ENCODE measurements around the gene MORN3. TPM values are rescaled to one million over a fixed set of nuclear protein-coding genes. Genes with fewer than 3 reads are reported as not detected.

MORN3 gene
- total RNA-seq, 4 donors from 2014 or later = 2.3 to 5.9 (median 5.3) TPM

DNA sequence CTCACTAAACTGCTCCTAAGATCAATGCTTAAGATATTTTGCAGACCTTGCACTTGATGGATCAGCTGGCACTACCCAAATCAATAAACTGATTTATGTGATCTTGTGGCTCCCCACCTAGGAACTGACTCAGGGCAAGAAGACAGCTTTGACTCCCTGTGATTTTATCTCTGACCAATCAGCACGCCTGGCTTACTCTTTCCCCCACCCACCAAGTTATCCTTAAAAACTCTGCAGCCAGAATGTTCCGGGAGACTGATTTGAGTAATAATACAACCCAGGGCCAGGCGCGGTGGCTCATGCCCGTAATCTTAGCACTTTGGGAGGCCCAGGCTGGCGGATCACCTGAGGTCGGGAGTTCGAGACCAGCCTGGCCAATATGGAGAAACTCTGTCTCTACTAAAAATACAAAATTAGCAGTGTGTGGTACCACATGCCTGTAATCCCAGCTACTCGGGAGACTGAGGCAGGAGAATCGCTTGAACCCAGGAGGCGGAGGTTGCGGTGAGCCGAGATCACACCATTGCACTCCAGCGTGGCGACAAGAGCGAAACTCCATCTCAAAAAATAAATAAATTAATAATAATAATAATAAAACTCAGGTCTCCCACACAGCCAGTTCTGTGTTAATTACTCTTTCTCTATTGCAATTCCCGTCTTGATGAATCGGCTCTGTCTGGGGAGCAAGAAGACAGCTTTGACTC, 12.0 kb downstream of the MORN3 start:
- no peak overlapping the region for H3K4me3 ChIP-seq (ENCODE audit: low read depth, poor library complexity, severe bottlenecking)
- intact Hi-C loops (cut with DNase I; ENCODE audit: low total_unique reads) = no loop called here
- TF ChIP-seq, protein P1, sequence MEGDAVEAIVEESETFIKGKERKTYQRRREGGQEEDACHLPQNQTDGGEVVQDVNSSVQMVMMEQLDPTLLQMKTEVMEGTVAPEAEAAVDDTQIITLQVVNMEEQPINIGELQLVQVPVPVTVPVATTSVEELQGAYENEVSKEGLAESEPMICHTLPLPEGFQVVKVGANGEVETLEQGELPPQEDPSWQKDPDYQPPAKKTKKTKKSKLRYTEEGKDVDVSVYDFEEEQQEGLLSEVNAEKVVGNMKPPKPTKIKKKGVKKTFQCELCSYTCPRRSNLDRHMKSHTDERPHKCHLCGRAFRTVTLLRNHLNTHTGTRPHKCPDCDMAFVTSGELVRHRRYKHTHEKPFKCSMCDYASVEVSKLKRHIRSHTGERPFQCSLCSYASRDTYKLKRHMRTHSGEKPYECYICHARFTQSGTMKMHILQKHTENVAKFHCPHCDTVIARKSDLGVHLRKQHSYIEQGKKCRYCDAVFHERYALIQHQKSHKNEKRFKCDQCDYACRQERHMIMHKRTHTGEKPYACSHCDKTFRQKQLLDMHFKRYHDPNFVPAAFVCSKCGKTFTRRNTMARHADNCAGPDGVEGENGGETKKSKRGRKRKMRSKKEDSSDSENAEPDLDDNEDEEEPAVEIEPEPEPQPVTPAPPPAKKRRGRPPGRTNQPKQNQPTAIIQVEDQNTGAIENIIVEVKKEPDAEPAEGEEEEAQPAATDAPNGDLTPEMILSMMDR (IDR thresholded peaks at IDR 0.05) = no peak
- TF ChIP-seq POLR2A (IDR thresholded peaks at IDR 0.05) = no peak
- 73 to 79% methylated on average over 18 of the region's 18 CpGs for WGBS, 2 donors
- no peak for DNase-seq (ENCODE audit: low spot score in 2 of 2)

DNA sequence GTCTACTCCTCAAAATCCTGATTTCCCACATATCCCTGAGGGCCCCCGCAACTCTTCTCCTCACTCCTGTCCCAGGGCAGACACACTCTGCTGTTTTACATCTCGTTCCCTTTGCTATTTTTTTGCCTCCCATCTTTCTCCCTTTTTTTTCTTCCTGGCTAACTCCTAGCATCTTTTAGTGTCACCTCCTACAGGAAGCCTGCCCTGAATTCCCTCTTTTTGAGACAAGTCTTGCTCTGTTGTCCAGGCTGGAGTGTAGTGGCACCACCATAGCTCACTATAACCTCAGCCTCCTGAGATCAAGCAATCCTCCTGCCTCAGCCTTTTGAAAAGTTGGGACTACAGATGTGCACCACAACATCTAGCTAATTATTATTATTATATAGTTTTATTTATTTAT, 13.3 kb downstream of the MORN3 start:
- WGBS, 2 donors = 93 to 95% methylated on average over 2 of the region's 2 CpGs
- no peak for DNase-seq (ENCODE audit: low spot score in 2 of 2)
- no peak for TF ChIP-seq POLR2A (IDR thresholded peaks at IDR 0.05)
- TF ChIP-seq, protein P1 (IDR thresholded peaks at IDR 0.05) = no peak
- intact Hi-C loops (cut with DNase I; ENCODE audit: low total_unique reads) = no loop called here
- no peak overlapping the region for H3K4me3 ChIP-seq (ENCODE audit: low read depth, poor library complexity, severe bottlenecking)

DNA sequence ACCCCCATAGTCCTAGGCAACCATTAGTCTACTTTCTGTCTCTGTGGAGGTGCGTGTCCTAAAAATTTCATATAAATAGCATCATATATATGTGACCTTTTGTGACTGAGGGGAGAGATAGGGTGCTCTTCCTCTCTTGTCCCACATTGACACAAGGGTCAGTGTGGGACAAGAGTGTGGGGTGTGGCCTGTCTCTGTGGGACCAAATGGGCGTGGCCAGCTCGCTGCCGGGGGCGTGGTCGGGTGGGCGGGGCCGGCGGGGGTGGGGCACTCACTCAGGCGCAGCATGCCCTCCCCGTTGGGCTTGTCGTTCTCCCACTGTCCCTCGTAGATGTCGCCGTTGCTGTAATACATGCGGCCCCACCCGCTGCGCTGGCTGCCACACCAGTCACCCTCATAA, 15.5 kb downstream of the MORN3 start:
- DNase-seq (ENCODE audit: low spot score in 2 of 2) = no peak
- TF ChIP-seq, protein P1 (IDR thresholded peaks at IDR 0.05) = no peak
- no peak for TF ChIP-seq POLR2A (IDR thresholded peaks at IDR 0.05)
- intact Hi-C loops (cut with DNase I; ENCODE audit: low total_unique reads) = no loop called here
- H3K4me3 ChIP-seq (ENCODE audit: low read depth, poor library complexity, severe bottlenecking) = no peak overlapping the region
- 56 to 59% methylated on average over 15 to 16 of the region's 18 CpGs for WGBS, 2 donors

DNA sequence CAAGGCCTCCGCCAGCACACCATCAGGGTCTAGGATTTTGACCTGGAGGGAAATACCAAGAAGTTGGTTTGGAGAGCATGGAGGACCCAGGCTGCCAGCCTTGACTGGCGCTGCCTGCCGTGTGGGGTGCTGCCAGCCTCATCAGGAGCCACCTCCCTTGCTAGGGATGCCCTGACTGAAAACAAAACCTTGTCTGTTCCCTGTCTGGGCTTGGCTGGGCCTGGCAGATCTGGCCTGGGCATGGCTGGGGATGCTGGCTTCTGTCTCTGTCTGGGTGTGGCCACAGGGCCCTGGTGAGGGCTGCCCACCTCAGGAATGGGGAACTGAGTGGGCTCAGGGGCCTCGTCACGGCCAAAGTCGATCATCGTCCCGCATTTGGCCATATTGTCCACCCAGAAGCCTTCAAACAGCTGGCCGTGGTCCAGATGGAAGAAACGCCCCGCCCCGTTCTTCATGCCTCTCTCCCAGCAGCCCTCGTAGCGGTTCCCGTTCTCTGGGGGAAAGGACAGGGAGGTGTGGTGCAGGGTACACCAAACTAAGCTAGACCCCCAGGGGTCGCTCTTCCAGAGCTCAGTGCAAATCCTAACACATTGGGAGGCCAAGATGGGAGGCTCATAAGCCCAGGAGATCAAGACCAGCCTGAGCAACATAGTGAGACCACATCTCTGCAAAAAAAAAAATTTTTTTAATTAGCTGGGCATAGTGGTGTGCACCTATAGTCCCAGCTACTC, 16.5 kb downstream of the MORN3 start:
- no peak for TF ChIP-seq POLR2A (IDR thresholded peaks at IDR 0.05)
- TF ChIP-seq, protein P1 (IDR thresholded peaks at IDR 0.05) = no peak
- H3K4me3 ChIP-seq (ENCODE audit: low read depth, poor library complexity, severe bottlenecking) = no peak overlapping the region
- intact Hi-C loops (cut with DNase I; ENCODE audit: low total_unique reads) = no loop called here
- WGBS, 2 donors = 43 to 51% methylated on average over 12 to 16 of the region's 16 CpGs
- peak in 1 of 2 donors; percentile 67 for DNase-seq (ENCODE audit: low spot score in 2 of 2)

DNA sequence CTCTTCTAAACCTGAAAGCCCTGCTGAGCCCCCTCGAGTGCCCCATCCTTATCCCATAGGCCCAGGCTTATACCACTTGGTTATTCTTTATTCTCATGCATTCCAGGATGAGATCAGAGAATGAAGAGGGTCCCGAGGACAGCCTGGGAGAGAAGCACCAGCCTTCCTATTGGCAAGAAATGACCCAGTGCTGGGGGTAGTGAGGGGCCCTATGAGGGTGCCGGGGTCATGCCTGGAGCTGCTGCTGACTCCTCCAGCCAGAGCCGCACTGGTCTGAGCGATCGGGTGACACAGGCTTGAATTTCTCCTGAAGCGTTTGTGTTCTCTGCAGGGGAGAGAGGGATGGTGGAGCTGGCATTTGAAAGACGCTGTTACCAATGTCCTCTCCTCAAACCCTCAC, 18.1 kb downstream of the MORN3 start:
- H3K4me3 ChIP-seq (ENCODE audit: low read depth, poor library complexity, severe bottlenecking) = no peak overlapping the region
- no peak for TF ChIP-seq POLR2A (IDR thresholded peaks at IDR 0.05)
- TF ChIP-seq, protein P1 (IDR thresholded peaks at IDR 0.05) = no peak
- 81 to 89% methylated on average over 8 of the region's 8 CpGs for WGBS, 2 donors
- intact Hi-C loops (cut with DNase I; ENCODE audit: low total_unique reads) = no loop called here
- DNase-seq (ENCODE audit: low spot score in 2 of 2) = no peak
